Right atrium auricular region (tissue), 2 donors: ENCODE data around the gene GRIA3. TPM values are rescaled to one million over a fixed set of nuclear protein-coding genes. Genes with fewer than 3 reads are reported as not detected.

Source experiments
- DNase-seq: peaks from one replicate; pipeline ENCODE4 v3.0.0-alpha.2; 2019; ENCODE audit warnings: low spot score
- H3K27ac ChIP-seq, 2 donors: fragments of 200-600 bp; sonication (generic); 1 replicate in 1 of 2; 2 replicates in 1 of 2; pipeline ENCODE4 v1.5.1; 2016 to 2019
- H3K27me3 ChIP-seq, 2 donors: fragments of 200-600 bp; sonication (generic); one replicate each; pipeline versions ENCODE4 v1.5.1 to v1.6.0; 2017 to 2019
- H3K36me3 ChIP-seq: fragments of 200-600 bp; sonication (generic); one replicate; pipeline ENCODE4 v1.5.1; 2016
- H3K4me1 ChIP-seq, 2 donors: fragments of 200-600 bp; sonication (generic); one replicate each; pipeline versions ENCODE4 v1.5.1 to v1.6.0; 2017 to 2019
- H3K4me3 ChIP-seq, 2 donors: fragments of 200-600 bp; sonication (generic); 1 replicate in 1 of 2; 2 replicates in 1 of 2; pipeline ENCODE4 v1.5.1; 2017 to 2019; ENCODE audit warnings: mild to moderate bottlenecking in 1 of 2, moderate library complexity in 1 of 2
- H3K9me3 ChIP-seq, 2 donors: fragments of 200-600 bp; sonication (generic); one replicate each; pipeline ENCODE4 v1.5.1; 2019
- CTCF ChIP-seq, 2 donors: fragments of 200-600 bp; sonication (generic); IDR thresholded peaks; one replicate each; pipeline ENCODE4 v1.5.1; 2019; ENCODE audit warnings: antibody characterized with exemption in 2 of 2
- total RNA-seq, 2 donors: library from RNA; depleted of rRNA; stranded (reverse); fragments of >200 nt; gene quantifications; one replicate each; pipeline ENCODE4 v1.1.0, GENCODE V29; 2016

Gene GRIA3
- total RNA-seq, 2 donors from 2014 or later, result 0.74 to 1.0 TPM

GRCh38 chrX:123298026-123298425 is 113.9 kb downstream of the GRIA3 start:
- DNase-seq, result no peak
- Histone ChIP-seq H3K4me1 (no peaks in the 10 kb centered on the region), H3K9me3 (no peaks in the 10 kb centered on the region), H3K27ac (no peak overlapping the region), H3K27me3 (no peaks in the 10 kb centered on the region), H3K4me3 (no peak overlapping the region), H3K36me3 (no peaks in the 10 kb centered on the region)
- TF ChIP-seq CTCF (IDR thresholded peaks at IDR 0.05), result no peak

GRCh38 chrX:123303429-123303828 is 119.4 kb downstream of the GRIA3 start:
- Histone ChIP-seq H3K36me3 (no peaks in the 10 kb centered on the region), H3K27me3 (no peaks in the 10 kb centered on the region), H3K4me3 (no peak overlapping the region), H3K9me3 (no peaks in the 10 kb centered on the region), H3K27ac (no peak overlapping the region), H3K4me1 (no peaks in the 10 kb centered on the region)
- no peak for DNase-seq
- TF ChIP-seq CTCF (IDR thresholded peaks at IDR 0.05), result no peak

DNA sequence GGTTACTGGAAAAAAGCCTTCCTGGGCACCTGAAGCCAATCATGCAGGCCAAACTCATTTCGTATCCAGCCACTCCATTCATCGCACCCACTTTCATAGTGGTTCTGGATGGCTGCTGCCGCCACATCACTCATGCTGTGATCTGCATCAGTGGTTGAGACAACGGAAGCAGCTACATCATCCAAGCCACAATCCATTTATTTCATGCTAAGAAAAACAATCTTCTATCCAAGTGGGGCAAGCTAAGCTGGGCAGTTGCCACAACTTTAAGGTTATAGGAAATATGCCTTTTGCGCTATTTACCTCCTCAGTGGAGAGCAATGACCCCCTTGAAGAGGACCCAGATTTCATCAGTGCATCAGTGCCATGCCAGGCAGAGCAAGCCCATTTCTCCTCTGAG is 124.6 kb downstream of the GRIA3 start:
- no peak for TF ChIP-seq CTCF (IDR thresholded peaks at IDR 0.05)
- H3K27me3 ChIP-seq, result no peaks in the 10 kb centered on the region
- DNase-seq, result no peak
- no peaks in the 10 kb centered on the region for H3K36me3 ChIP-seq
- no peaks in the 10 kb centered on the region for H3K4me1 ChIP-seq
- no peaks in the 10 kb centered on the region for H3K9me3 ChIP-seq
- H3K4me3 ChIP-seq, result no peak overlapping the region
- no peak overlapping the region for H3K27ac ChIP-seq

- no peak overlapping the region for H3K27ac ChIP-seq
- no peak for DNase-seq
- no peak overlapping the region for H3K4me3 ChIP-seq
- H3K4me1 ChIP-seq, result no peaks in the 10 kb centered on the region
- no peaks in the 10 kb centered on the region for H3K9me3 ChIP-seq
- TF ChIP-seq CTCF (IDR thresholded peaks at IDR 0.05), result no peak
- H3K36me3 ChIP-seq, result no peaks in the 10 kb centered on the region
- H3K27me3 ChIP-seq, result no peaks in the 10 kb centered on the region
Measured at GRCh38 chrX:123310112-123310511, 126.0 kb downstream of the GRIA3 start.

- H3K27ac ChIP-seq, result no peak overlapping the region
- no peak for DNase-seq
- no peak for TF ChIP-seq CTCF (IDR thresholded peaks at IDR 0.05)
- no peaks in the 10 kb centered on the region for H3K4me1 ChIP-seq
- H3K36me3 ChIP-seq, result no peaks in the 10 kb centered on the region
- H3K4me3 ChIP-seq, result no peak overlapping the region
- no peaks in the 10 kb centered on the region for H3K27me3 ChIP-seq
- no peaks in the 10 kb centered on the region for H3K9me3 ChIP-seq
Measured at GRCh38 chrX:123311486-123311885, 127.4 kb downstream of the GRIA3 start.

DNA sequence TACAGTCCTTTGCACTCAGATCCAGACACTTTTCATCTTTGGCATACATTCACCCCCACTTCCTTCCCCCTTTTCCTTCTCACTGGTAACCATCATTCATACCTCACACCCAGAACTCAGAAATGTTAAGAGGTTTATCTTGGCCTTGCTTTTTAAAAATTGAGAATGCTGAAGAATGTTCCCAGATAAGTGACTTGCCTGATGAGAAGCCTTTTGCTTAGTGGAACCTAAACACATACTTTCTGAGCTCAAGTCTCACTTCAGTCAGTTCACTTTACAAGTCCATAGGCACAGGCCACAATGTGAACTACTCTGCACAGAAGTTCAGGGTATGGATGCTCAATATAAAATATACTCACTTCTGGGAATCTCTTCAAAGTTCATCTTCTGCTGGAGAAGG is 129.4 kb downstream of the GRIA3 start:
- H3K4me1 ChIP-seq, result no peaks in the 10 kb centered on the region
- H3K9me3 ChIP-seq, result no peaks in the 10 kb centered on the region
- no peaks in the 10 kb centered on the region for H3K27me3 ChIP-seq
- no peak overlapping the region for H3K27ac ChIP-seq
- H3K36me3 ChIP-seq, result no peaks in the 10 kb centered on the region
- no peak for DNase-seq
- TF ChIP-seq CTCF (IDR thresholded peaks at IDR 0.05), result no peak
- no peak overlapping the region for H3K4me3 ChIP-seq
